Thyroid gland (tissue), 4 donors: ENCODE measurements around the gene DOK3.

Source experiments
- POLR2A ChIP-seq, 2 donors: fragments of 450-650 bp; IDR thresholded peaks; one replicate each; pipeline ENCODE4 v1.6.1; 2017; ENCODE audit warnings: antibody characterized with exemption in 2 of 2, mild to moderate bottlenecking in 2 of 2, moderate library complexity in 1 of 2
- TF ChIP-seq, protein P1 (sequence below), 6 experiments: fragments of 200-600 bp in 3 of 6; fragments of 450-650 bp in 3 of 6; sonication (generic) in 3 of 6; IDR thresholded peaks; one replicate each; pipeline ENCODE4 v1.5.1; 2016 to 2019; ENCODE audit warnings: antibody characterized with exemption in 6 of 6, mild to moderate bottlenecking in 2 of 6, inconsistent platforms in 1 of 6, moderate library complexity in 1 of 6

DNA sequence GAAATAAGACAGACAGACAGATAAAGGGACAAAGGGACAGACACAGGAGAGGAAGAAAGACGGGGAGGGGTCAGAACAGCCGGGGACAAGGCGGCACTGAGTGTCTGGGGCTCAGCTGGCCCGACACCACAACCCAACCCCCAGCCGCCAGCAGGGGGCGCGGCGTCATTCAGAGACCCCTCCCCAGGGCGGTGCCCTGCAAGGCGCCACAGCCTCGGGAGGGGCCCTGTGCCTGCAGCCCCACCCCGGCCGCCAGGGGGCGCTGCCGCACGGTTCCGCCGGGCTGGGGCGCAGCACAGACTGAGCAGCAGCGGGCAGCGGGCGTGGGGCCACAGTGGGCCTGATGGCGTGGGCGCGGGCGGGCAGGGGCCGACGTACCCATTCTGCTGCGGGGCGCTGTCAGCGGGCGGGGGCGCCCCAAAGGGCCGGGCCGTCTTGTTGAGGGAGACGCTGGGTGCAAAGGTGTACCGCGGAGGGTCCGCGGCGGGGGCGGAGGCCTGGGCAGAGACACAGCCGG lies 18.1 kb downstream of the DOK3 start:
- TF ChIP-seq, protein P1, sequence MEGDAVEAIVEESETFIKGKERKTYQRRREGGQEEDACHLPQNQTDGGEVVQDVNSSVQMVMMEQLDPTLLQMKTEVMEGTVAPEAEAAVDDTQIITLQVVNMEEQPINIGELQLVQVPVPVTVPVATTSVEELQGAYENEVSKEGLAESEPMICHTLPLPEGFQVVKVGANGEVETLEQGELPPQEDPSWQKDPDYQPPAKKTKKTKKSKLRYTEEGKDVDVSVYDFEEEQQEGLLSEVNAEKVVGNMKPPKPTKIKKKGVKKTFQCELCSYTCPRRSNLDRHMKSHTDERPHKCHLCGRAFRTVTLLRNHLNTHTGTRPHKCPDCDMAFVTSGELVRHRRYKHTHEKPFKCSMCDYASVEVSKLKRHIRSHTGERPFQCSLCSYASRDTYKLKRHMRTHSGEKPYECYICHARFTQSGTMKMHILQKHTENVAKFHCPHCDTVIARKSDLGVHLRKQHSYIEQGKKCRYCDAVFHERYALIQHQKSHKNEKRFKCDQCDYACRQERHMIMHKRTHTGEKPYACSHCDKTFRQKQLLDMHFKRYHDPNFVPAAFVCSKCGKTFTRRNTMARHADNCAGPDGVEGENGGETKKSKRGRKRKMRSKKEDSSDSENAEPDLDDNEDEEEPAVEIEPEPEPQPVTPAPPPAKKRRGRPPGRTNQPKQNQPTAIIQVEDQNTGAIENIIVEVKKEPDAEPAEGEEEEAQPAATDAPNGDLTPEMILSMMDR (IDR thresholded peaks at IDR 0.05), result peak in 4 of 6 experiments; percentile 9 to 47 (median 25)
- TF ChIP-seq POLR2A (IDR thresholded peaks at IDR 0.05), result no peak
